ENCODE results near the gene IRS1.

Gene IRS1

GRCh38 chr2:226813148-226813701 is 13.6 kb upstream of the IRS1 start:
- peak; percentile 5 for DNase-seq

GRCh38 chr2:226803410-226803809 is 3.8 kb upstream of the IRS1 start:
- DNase-seq, result no peak

- peak; percentile 42 for DNase-seq
Measured at GRCh38 chr2:226802573-226802972, 3.0 kb upstream of the IRS1 start.

GRCh38 chr2:226800941-226801784 is 1.5 kb upstream of the IRS1 start:
- DNase-seq, result peak; percentile 48

GRCh38 chr2:226799976-226800940 is 638 bp upstream of the IRS1 start:
- no peak for DNase-seq

- DNase-seq, result no peak
Measured at GRCh38 chr2:226798422-226799210, 1.0 kb downstream of the IRS1 start.

- DNase-seq, result no peak
Measured at GRCh38 chr2:226797989-226798421, 1.6 kb downstream of the IRS1 start.

- DNase-seq, result no peak
Measured at GRCh38 chr2:226797289-226797988, 2.2 kb downstream of the IRS1 start.

- DNase-seq, result no peak
Measured at GRCh38 chr2:226796840-226797288, 2.8 kb downstream of the IRS1 start.

- no peak for DNase-seq
Measured at GRCh38 chr2:226796012-226796839, 3.4 kb downstream of the IRS1 start.

- DNase-seq, result no peak
Measured at GRCh38 chr2:226795281-226796011, 4.2 kb downstream of the IRS1 start.

GRCh38 chr2:226794751-226795171 is 4.9 kb downstream of the IRS1 start:
- DNase-seq, result no peak

GRCh38 chr2:226794196-226794661 is 5.4 kb downstream of the IRS1 start:
- no peak for DNase-seq

GRCh38 chr2:226793646-226794045 is 6.0 kb downstream of the IRS1 start:
- no peak for DNase-seq

- no peak for DNase-seq
Measured at GRCh38 chr2:226792155-226792881, 7.3 kb downstream of the IRS1 start.

- peak; percentile 75 for DNase-seq
Measured at GRCh38 chr2:226791487-226792081, 8.0 kb downstream of the IRS1 start.

GRCh38 chr2:226791056-226791486 is 8.5 kb downstream of the IRS1 start:
- DNase-seq, result peak; percentile 39

- DNase-seq, result no peak
Measured at GRCh38 chr2:226790431-226790830, 9.2 kb downstream of the IRS1 start.

GRCh38 chr2:226790011-226790410 is 9.6 kb downstream of the IRS1 start:
- DNase-seq, result no peak

Data from COR-L47 (cell line).